ENCODE data around the gene LAMA3. TPM values are rescaled to one million over a fixed set of nuclear protein-coding genes. Genes with fewer than 3 reads are reported as not detected.
A peak's percentile ranks its signal among the peaks of the same experiment; 100 is the strongest.

The LAMA3 gene
- total and polyA plus RNA-seq, 2 donors (not counting 1 experiment from before 2014, with no cell fraction given): 0.75 to 13.2 TPM

GRCh38 chr18:23916338-23916737, 227.1 kb downstream of the LAMA3 start:
- H2AFZ ChIP-seq (ENCODE audit: low read length): no peak overlapping the region
- H4K20me1 ChIP-seq (ENCODE audit: control insufficient read depth, extremely low read depth, insufficient read depth, low read length): no peaks in the 10 kb centered on the region
- no peaks in the 10 kb centered on the region for H3K79me2 ChIP-seq (ENCODE audit: control insufficient read depth, insufficient read depth, low read length)
- no peaks in the 10 kb centered on the region for H3K4me1 ChIP-seq (ENCODE audit: control insufficient read depth, extremely low read depth, insufficient read depth, low read length)
- H3K4me2 ChIP-seq (ENCODE audit: extremely low read depth, insufficient read depth, low read length): no peak overlapping the region
- no peaks in the 10 kb centered on the region for H3K9me3 ChIP-seq (ENCODE audit: control insufficient read depth, insufficient read depth, low read depth, low read length)
- TF ChIP-seq CTCF (conservative IDR thresholded peaks at IDR 0.05 in 1 of 2, IDR thresholded peaks at IDR 0.05 in 1 of 2; ENCODE audit: low read depth in 1 of 2, low read length in 2 of 2): no peak
- no peak for TF ChIP-seq EZH2 (IDR thresholded peaks at IDR 0.05; ENCODE audit: low read length, missing control alignments)
- H3K36me3 ChIP-seq (ENCODE audit: control insufficient read depth, insufficient read depth, low read length): no peaks in the 10 kb centered on the region
- no peak overlapping the region for H3K9ac ChIP-seq (ENCODE audit: insufficient read depth, low read length)
- no peak for DNase-seq (ENCODE audit: low read depth in 2 of 2)
- H3K4me3 ChIP-seq (replicated peaks in 1 of 4; ENCODE audit: control extremely low read depth in 1 of 4, insufficient read depth in 1 of 4, low read depth in 3 of 4, low read length in 4 of 4): no peak overlapping the region
- H3K27ac ChIP-seq (ENCODE audit: insufficient read depth, low read length): no peak overlapping the region
- no peaks in the 10 kb centered on the region for H3K27me3 ChIP-seq (ENCODE audit: control insufficient read depth, insufficient read depth, low read length)

- no peak overlapping the region for H3K4me2 ChIP-seq (ENCODE audit: extremely low read depth, insufficient read depth, low read length)
- DNase-seq (ENCODE audit: low read depth in 2 of 2): peak; percentile 29 to 58
- H3K4me3 ChIP-seq (replicated peaks in 1 of 4; ENCODE audit: control extremely low read depth in 1 of 4, insufficient read depth in 1 of 4, low read depth in 3 of 4, low read length in 4 of 4): no peak overlapping the region
- no peak overlapping the region for H2AFZ ChIP-seq (ENCODE audit: low read length)
- no peaks in the 10 kb centered on the region for H3K4me1 ChIP-seq (ENCODE audit: control insufficient read depth, extremely low read depth, insufficient read depth, low read length)
- no peaks in the 10 kb centered on the region for H4K20me1 ChIP-seq (ENCODE audit: control insufficient read depth, extremely low read depth, insufficient read depth, low read length)
- no peak overlapping the region for H3K27ac ChIP-seq (ENCODE audit: insufficient read depth, low read length)
- H3K79me2 ChIP-seq (ENCODE audit: control insufficient read depth, insufficient read depth, low read length): no peaks in the 10 kb centered on the region
- H3K36me3 ChIP-seq (ENCODE audit: control insufficient read depth, insufficient read depth, low read length): no peaks in the 10 kb centered on the region
- H3K9me3 ChIP-seq (ENCODE audit: control insufficient read depth, insufficient read depth, low read depth, low read length): no peaks in the 10 kb centered on the region
- TF ChIP-seq CTCF (conservative IDR thresholded peaks at IDR 0.05 in 1 of 2, IDR thresholded peaks at IDR 0.05 in 1 of 2; ENCODE audit: low read depth in 1 of 2, low read length in 2 of 2) (peak; percentile 85 to 89), EZH2 (IDR thresholded peaks at IDR 0.05; ENCODE audit: low read length, missing control alignments) (no peak)
- H3K9ac ChIP-seq (ENCODE audit: insufficient read depth, low read length): no peak overlapping the region
- H3K27me3 ChIP-seq (ENCODE audit: control insufficient read depth, insufficient read depth, low read length): no peaks in the 10 kb centered on the region
These were observed 229.3 kb downstream of the LAMA3 start for GRCh38 chr18:23918395-23919032.

GRCh38 chr18:23920054-23920453, 230.8 kb downstream of the LAMA3 start:
- Histone ChIP-seq H3K9ac (ENCODE audit: insufficient read depth, low read length) (no peak overlapping the region), H2AFZ (ENCODE audit: low read length) (no peak overlapping the region), H3K27me3 (ENCODE audit: control insufficient read depth, insufficient read depth, low read length) (no peaks in the 10 kb centered on the region), H3K36me3 (ENCODE audit: control insufficient read depth, insufficient read depth, low read length) (no peaks in the 10 kb centered on the region), H3K79me2 (ENCODE audit: control insufficient read depth, insufficient read depth, low read length) (no peaks in the 10 kb centered on the region), H3K27ac (ENCODE audit: insufficient read depth, low read length) (no peak overlapping the region), H4K20me1 (ENCODE audit: control insufficient read depth, extremely low read depth, insufficient read depth, low read length) (no peaks in the 10 kb centered on the region), H3K9me3 (ENCODE audit: control insufficient read depth, insufficient read depth, low read depth, low read length) (no peaks in the 10 kb centered on the region), H3K4me3 (replicated peaks in 1 of 4; ENCODE audit: control extremely low read depth in 1 of 4, insufficient read depth in 1 of 4, low read depth in 3 of 4, low read length in 4 of 4) (no peak overlapping the region), H3K4me1 (ENCODE audit: control insufficient read depth, extremely low read depth, insufficient read depth, low read length) (no peaks in the 10 kb centered on the region), H3K4me2 (ENCODE audit: extremely low read depth, insufficient read depth, low read length) (no peak overlapping the region)
- peak in 1 of 2 donors; percentile 21 for DNase-seq (ENCODE audit: low read depth in 2 of 2)
- TF ChIP-seq CTCF (conservative IDR thresholded peaks at IDR 0.05 in 1 of 2, IDR thresholded peaks at IDR 0.05 in 1 of 2; ENCODE audit: low read depth in 1 of 2, low read length in 2 of 2) (no peak), EZH2 (IDR thresholded peaks at IDR 0.05; ENCODE audit: low read length, missing control alignments) (no peak)
